Stimulated activated CD8-positive, alpha-beta memory T cell treated with anti-CD3 and anti-CD28 coated beads, Interleukin-7, amount 100 ng/mL, for 24 hours (primary cell): ENCODE measurements around the gene RUNX2.

Experiments used
- DNase-seq: peaks from one replicate; pipeline ENCODE4 v3.0.0-alpha.2; 2020; ENCODE audit warnings: low read depth

The RUNX2 gene

DNA sequence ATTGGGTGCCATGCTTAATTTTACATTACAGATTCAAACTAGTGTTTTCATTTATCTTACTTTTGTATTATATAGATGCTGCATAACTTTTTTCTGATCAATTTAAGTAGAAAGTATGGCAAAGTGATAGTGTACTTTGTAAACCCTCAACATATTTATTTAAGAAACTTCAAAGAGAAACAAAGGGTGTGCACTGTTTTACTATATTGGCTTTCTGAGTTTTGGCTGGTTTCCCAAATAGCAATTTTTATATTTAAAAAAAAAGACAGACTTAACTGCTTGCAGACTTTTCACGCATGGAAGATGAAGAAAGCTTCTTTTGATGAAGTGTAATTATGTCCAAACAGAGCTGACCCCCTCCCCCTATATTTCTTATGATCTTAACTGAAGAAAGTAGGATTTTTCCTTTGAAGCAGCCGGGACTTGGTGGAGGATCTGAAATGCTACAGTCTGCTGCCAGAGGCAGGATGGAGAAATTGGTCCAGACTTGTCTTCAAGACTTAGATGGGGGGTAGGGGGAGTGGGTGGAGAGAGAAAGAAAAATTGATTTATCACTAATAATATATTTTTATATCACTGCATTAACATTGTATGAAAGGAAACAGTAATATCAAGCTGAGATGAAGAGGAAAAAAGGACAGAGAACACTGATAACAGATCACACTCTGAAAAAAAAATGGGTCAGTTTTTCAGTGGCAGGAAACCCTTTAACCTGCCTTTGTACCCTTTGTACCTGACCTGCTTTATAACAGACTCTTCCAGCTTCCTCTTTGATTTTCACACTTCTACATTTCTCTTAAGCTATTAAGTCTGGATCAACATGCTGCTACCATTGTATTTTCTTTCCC lies 105.6 kb downstream of the RUNX2 start:
- no peak for DNase-seq

GRCh38 chr6:45434381-45434700 lies 106.2 kb downstream of the RUNX2 start:
- no peak for DNase-seq

- no peak for DNase-seq
Observed at GRCh38 chr6:45436544-45437438, 108.7 kb downstream of the RUNX2 start.

DNA sequence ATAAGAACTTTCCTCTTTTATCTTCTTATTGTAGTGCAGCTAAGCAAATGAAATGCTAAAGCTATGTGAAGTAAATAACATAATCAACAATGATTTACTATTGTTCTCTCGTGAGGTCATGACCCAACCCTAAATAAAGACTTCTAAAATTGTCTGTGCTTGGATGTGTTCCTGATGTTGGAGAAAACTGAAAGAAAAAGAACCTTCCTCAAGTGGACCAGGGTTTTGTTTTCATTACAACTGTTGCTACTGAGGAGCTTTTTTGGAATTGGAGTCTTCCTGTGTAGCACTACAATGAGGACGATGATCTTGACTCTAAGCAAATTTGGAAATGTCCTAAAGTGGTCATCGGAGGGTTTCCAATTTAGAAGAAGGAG lies 109.3 kb downstream of the RUNX2 start:
- no peak for DNase-seq

GRCh38 chr6:45438151-45438550 lies 110.0 kb downstream of the RUNX2 start:
- no peak for DNase-seq

GRCh38 chr6:45438849-45439406 lies 110.8 kb downstream of the RUNX2 start:
- DNase-seq = no peak

DNA sequence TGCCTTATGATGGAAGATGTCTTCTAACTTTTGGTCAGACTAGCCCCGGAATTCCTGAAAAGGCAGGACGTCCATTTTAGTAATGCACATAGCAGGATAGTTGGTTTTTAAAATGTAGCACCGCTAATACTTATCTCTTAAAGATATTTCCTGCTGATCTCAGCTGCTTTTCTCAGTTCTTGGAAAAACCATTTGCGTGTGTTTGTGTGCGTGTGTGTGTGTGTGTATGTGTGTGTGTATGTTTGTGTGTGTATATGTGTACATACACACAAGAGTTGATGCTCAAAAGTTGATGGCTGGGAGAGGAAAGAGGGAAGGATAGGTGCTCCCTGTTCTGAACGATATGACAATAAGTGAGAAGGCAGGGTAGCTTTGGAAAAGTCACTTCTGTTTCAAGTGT lies 111.3 kb downstream of the RUNX2 start:
- DNase-seq = no peak

DNA sequence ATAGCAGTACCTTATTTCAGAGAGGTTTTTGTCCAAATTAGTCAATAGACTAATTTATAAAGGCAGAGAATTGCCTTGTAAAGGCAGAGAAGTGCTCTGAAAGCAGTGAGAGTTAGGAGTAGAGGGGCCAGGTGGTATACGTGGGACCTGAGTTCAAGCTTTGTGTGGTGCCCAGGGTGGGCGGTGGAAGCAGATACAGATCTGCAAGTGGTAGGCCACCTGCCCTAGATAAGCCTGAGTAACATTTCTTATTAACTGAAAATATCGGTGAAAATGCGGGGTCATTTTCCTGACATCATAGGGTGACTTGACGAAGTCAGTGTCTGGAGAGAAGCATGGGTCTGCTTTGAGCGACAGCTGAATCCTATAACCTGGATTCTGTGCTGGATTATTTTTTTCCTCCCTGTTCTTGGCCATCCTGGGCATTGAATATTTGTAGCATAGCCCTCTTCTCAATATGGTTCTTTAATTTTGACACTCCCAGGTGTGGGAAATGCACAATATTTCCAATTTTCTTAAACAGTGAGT lies 111.8 kb downstream of the RUNX2 start:
- DNase-seq = no peak

DNA sequence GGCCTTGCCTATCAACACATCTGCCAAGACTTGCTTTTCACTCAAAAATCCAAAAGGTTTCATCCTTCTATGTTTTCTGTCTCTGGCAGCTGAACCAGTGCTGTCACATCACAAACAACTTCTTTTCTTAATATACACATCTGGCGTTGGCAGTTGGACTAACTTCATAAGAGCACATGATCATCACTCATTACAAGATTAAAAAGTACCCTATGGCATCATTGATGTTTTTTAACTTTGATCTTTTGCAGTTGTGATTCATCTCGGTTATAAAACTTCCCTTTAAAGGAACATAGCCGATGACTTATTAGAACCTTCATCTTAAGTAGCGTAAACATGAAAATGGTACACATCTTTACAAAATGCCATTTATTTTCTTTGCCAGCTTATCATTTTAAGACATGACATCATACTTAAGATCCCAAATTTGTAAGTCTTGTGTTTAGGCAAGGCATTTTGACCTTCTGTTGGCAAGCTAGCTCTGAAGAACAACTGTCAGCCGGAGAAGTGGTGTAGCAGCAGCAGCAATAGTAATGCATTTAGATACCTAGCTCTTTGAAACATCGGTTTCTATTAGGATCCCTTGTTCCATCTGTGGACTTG lies 113.8 kb downstream of the RUNX2 start:
- no peak for DNase-seq

DNA sequence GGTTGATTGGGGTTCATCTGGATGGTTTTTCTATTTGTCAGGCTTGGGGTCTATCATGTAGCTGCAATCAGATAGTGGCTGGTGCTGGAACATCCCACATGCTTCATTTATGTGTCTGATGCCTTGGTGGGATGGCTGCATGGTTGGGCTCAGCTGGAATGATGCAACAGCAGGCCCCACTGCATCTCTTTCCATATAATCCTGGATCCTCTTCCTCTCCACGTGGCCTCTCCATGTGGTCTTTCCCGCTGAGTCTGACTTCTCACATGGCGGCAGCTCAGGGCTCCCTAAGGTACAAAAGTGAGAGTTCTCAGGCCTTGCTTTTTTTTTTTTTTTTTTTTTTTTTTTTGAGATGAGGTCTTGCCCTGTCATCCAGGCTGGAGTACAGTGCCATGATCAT lies 114.6 kb downstream of the RUNX2 start:
- no peak for DNase-seq

- DNase-seq = no peak
Observed at GRCh38 chr6:45445364-45445748, 117.2 kb downstream of the RUNX2 start.

DNA sequence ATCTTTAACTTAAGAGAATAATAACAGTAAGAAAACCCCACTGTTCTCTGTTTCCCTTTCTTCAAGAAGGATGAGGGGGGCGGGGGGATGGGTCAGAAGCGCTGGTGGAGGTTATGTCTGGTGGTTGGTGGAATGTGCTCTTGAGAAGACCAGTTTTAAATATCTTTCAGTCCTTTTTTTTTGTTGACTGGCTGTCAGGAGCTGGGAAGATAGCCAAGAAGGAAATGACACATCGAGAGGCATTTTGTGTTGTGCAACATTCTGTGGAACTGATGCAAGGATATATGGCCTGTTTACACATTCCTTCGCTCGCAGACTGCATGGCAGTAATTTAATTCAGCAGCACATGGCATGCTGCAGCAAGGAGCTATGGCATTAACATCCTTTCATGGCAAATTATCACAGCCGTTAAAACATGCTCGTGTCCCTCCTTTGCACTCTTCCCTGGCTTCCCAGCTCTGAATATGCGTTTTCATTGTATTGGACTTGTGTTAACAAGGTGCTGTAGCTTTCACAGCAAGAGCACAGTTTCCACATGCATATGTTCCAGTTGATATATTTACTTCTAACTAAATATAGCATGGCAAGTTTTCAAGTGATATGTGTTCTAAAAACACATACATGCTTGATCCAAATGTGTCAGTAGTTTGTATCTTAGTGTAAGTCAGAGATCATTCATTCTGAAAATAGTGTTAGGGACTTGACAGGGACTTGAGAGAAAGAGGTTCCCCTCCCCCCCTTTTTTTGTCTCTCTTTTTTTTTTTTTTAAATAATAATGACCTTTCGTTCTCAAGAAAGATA lies 117.8 kb downstream of the RUNX2 start:
- DNase-seq = no peak

DNA sequence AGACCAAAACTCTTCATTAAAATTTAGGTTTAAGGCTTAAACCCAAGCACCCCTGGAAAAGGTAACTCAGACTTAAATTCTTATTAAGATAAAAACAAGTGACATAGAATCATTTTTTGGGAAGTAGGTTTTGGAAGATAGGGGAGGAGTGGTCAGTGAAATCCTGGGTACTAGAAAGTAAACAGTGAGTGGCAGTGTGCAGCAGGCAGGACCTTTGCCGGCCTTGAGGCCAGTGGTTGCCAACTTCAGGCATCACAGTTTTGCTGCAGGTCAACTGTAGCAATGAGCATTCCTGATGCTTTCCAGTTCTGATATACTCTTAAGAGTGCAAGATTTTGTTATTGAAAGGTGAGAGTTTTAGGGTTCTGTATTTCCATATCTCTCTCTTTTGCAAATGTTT lies 118.9 kb downstream of the RUNX2 start:
- DNase-seq = no peak

DNA sequence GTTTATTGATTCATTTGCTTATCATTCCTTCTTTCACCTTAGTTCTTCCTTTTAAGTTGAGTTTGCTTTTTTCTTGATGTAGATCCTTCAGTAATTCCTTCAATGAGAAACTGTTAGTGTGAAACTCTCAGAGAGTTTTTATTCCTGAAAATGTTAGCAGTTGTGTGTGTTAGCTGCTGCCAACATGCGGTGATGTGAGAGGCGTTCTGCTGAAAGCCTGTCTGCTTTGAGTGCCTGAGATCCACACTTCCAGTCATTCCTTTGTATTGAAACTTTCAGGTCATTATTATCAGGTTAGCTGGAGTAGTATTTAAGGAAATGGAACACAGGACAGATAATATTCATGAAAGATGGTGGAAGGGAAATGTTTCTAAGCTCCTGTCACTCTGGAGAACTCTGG lies 119.6 kb downstream of the RUNX2 start:
- DNase-seq = no peak

GRCh38 chr6:45448417-45449389 lies 120.6 kb downstream of the RUNX2 start:
- DNase-seq = no peak

DNA sequence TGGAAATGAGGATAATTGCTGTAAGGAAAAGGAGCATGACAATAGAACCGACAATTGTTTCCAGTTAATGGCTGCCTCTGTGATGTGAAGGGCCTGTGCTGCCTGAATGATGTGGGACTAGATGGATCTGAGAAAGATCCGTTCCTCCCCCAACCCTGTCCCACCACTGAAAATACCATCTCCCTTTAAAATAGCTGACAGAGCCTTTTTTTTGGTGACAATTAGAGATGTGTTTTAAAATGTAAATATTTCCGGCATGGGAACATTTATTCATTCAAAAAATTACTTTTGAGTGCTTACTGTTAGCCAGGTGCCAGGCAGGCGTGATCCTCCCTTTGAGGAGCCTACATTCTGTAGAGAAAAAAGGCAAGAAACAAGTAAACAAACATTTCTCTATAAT lies 122.0 kb downstream of the RUNX2 start:
- no peak for DNase-seq

GRCh38 chr6:45450831-45451230 lies 122.7 kb downstream of the RUNX2 start:
- no peak for DNase-seq

DNA sequence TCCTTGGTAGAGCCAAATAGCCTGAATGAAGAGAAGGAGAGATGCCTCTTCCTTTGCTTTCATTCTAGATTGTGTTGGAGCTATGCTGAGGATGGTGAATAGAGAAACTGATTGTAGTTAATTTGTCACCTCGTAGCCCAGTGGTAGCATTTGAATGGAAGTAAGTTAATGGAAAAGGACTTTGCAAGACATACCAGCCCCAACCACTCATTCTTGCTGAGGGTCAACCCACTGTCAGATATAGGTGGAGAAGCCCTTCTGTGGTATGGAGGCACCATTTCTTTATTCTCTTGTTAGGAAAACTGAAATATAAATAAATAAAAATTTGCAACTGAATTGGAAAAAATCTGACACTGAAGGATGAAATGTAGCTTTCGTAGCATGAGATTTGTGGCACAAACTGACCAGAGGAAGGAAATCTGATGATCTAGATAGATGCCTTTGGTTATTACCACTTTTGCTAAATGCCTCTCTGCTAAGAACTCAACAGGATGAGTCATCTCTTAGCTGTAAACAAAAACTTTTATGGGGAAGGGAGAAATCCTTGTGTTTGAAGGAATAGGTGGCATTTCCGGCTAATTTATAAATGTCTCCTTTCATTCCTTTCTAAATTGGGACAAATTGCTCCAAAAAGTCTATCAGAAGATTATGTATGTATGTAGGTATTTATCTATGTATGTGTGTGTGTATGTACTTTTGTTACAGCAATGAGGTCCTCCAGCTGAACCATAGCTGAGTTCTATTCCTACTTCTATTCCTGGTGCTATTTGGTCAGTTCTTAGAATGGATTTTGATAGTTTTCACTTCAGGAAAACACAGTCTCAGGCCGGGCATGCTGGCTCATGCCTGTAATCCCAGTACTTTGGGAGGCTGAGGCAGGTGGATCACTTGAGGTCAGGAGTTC lies 126.1 kb downstream of the RUNX2 start:
- DNase-seq = no peak

- DNase-seq = no peak
Observed at GRCh38 chr6:45455408-45455807, 127.3 kb downstream of the RUNX2 start.
